Ectodermal cell (in vitro differentiated cells): ENCODE measurements around the gene MTR.

Experiments
- H3K27ac ChIP-seq: 2 replicates; pipeline ENCODE4 v1.7.0; 2013; ENCODE audit warnings: mild to moderate bottlenecking, low read depth, low read length; ENCODE audit not compliant: insufficient read depth, poor library complexity, severe bottlenecking
- H3K27me3 ChIP-seq: 2 replicates; pipeline ENCODE4 v1.7.0; 2013; ENCODE audit warnings: mild to moderate bottlenecking, low read length; ENCODE audit not compliant: insufficient read depth, control insufficient read depth, poor library complexity, severe bottlenecking
- H3K36me3 ChIP-seq: one replicate; pipeline ENCODE4 v1.7.0; 2013; ENCODE audit warnings: low read length; ENCODE audit not compliant: control insufficient read depth, insufficient read depth
- H3K4me1 ChIP-seq: one replicate; pipeline ENCODE4 v1.7.0; 2013; ENCODE audit warnings: low read length; ENCODE audit not compliant: control insufficient read depth, insufficient read depth
- H3K4me3 ChIP-seq: 2 replicates; pipeline ENCODE4 v1.7.0; 2013; ENCODE audit warnings: low read depth, low read length, control low read depth; ENCODE audit not compliant: insufficient read depth
- H3K9me3 ChIP-seq: 2 replicates; pipeline ENCODE4 v1.7.0; 2013; ENCODE audit warnings: mild to moderate bottlenecking, low read length, moderate library complexity; ENCODE audit not compliant: control insufficient read depth
- WGBS, 2 experiments: methylation state at CpG; one replicate each; pipeline ENCODE4 v1.1.7; 2013; ENCODE audit warnings: missing lambda C conversion rate in 2 of 2; 5-methylcytosine and 5-hydroxymethylcytosine counted together

Gene MTR

DNA sequence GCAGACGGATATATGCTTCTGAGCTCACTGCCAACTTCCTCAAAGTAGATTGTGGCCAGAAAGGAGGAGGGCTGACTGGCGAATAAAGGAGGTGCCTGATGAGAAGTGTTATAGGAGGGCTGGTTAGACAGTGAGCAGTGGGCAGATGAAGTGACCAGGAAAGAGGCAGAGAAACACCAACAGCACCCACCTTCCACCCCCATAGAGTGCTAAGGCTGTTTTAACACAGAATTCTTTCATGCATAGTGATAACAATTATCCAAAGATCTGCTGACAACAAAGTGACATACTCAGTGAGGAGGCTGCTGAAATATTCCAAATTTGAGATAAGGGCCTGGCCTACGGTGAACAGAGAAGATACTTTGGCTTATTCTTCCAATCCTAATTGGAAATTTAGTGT, 21.2 kb upstream of the MTR start:
- no peaks in the 10 kb centered on the region for H3K9me3 ChIP-seq
- no peak overlapping the region for H3K27ac ChIP-seq
- no peaks in the 10 kb centered on the region for H3K36me3 ChIP-seq
- WGBS, 2 experiments, result 92 to 93% methylated on average over 3 of the region's 3 CpGs
- no peaks in the 10 kb centered on the region for H3K4me1 ChIP-seq
- no peaks in the 10 kb centered on the region for H3K27me3 ChIP-seq
- H3K4me3 ChIP-seq, result no peak overlapping the region

DNA sequence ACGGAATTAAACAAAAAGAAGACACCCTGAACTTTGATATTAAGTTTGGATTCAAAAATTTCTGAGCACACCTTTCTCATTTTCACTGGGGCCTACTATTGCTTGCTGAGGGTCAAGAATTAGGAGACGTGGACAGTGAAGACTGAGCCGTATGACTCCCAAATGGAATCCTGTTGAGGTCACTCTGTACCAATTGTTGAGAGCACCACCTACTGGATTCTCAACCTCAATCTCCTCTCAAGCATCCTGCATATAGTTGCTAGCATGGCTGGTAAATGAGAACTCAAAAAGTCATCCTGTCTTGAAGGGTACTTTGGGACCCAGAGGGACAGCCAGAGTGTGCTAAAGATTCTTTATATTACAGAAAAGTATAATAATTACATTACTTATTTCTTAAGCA, 20.2 kb upstream of the MTR start:
- Histone ChIP-seq H3K4me3 (no peak overlapping the region), H3K36me3 (no peaks in the 10 kb centered on the region), H3K9me3 (no peaks in the 10 kb centered on the region), H3K27me3 (no peaks in the 10 kb centered on the region), H3K27ac (no peak overlapping the region), H3K4me1 (no peaks in the 10 kb centered on the region)
- 63 to 73% methylated on average over 3 of the region's 3 CpGs for WGBS, 2 experiments

DNA sequence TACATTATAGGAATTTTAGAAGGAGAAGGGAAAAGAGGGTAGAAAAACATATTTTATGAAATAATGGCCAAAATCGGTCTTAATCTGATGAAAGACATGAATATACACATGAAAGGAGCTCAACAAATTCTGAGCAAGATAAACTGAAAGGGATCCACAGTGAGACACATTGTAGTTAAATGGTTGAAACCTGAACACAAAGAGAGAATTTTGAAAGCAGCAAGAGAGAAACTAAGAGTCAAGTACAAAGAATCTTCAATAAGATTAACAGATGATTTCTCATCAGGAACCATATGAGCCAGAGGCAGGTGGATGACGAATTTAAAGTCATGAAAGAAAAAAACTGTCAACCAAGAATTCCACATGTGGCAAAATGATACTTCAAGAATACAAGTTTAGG, 15.8 kb upstream of the MTR start:
- Histone ChIP-seq H3K27ac (no peak overlapping the region), H3K9me3 (no peaks in the 10 kb centered on the region), H3K27me3 (no peaks in the 10 kb centered on the region), H3K36me3 (no peaks in the 10 kb centered on the region), H3K4me3 (no peak overlapping the region), H3K4me1 (no peaks in the 10 kb centered on the region)
- 94% methylated on average over 2 of the region's 2 CpGs for WGBS, 2 experiments

DNA sequence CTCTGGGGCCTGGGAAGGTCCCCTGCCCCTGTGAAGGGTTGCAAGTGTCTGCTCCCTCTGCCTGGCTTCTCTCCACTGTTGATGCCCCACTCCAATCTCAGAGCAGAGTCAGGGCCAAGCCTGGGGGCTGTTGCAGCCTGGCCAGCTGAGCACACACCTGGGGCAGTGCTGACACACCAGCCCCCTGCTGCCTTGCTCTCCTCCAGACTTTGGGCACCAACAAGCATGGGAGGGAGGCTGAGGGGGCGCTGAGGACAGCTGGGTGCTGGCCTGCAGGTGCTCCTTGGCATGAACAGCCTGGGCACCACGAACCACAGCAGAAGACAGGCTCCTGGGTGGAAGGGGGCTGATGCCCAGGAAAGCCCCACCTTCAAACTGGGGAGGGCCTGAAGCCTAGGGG, 9.6 kb upstream of the MTR start:
- H3K36me3 ChIP-seq, result no peaks in the 10 kb centered on the region
- H3K27ac ChIP-seq, result no peak overlapping the region
- H3K27me3 ChIP-seq, result no peaks in the 10 kb centered on the region
- 88 to 92% methylated on average over 2 of the region's 2 CpGs for WGBS, 2 experiments
- no peaks in the 10 kb centered on the region for H3K4me1 ChIP-seq
- H3K9me3 ChIP-seq, result no peaks in the 10 kb centered on the region
- H3K4me3 ChIP-seq, result no peak overlapping the region

DNA sequence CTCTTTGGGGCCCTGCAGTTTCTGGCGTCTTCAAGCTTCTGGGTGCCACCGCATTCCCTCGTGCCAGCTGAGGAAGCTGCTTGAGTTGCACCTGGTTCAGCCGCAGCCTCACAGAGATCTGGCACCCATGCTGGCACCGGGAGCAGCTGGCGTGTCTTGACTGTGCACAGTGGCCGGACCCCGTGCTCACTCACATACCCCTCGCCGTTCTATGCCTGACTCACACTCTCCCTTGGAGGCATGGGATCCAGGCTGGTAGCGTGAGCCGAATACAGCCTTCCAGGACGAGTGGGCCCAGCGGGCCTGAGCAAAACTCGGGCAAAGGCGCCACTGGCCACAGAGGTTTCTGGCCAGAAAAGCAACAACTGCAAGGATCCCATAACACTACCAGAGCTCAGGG, 8.6 kb upstream of the MTR start:
- 93 to 94% methylated on average over 16 of the region's 16 CpGs for WGBS, 2 experiments
- Histone ChIP-seq H3K9me3 (no peaks in the 10 kb centered on the region), H3K27ac (no peak overlapping the region), H3K4me3 (no peak overlapping the region), H3K36me3 (no peaks in the 10 kb centered on the region), H3K4me1 (no peaks in the 10 kb centered on the region), H3K27me3 (no peaks in the 10 kb centered on the region)

DNA sequence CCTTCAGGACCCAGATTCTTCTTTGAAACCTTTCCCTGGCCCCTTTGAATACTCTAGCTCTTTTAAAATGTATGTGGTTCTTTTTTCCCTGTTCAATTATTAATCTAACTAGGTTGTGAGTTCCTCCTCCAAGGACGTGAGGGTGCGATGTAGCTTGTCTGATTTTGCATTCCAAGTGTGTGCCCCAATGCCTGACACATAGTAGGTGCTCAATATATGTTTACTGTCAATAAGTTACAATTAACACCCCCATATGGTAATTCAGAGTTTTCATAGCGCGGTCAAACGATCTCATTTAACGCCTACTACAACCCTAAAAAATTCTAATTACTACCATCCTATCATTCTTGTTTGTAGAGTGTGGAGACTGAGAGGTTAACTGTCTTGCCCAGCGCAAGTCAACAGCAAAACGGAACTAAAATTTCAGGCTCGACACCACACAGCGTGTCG, 482 bp upstream of the MTR start:
- WGBS, 2 experiments, result 24 to 36% methylated on average over 7 to 9 of the region's 11 CpGs
- no peak overlapping the region for H3K27ac ChIP-seq

DNA sequence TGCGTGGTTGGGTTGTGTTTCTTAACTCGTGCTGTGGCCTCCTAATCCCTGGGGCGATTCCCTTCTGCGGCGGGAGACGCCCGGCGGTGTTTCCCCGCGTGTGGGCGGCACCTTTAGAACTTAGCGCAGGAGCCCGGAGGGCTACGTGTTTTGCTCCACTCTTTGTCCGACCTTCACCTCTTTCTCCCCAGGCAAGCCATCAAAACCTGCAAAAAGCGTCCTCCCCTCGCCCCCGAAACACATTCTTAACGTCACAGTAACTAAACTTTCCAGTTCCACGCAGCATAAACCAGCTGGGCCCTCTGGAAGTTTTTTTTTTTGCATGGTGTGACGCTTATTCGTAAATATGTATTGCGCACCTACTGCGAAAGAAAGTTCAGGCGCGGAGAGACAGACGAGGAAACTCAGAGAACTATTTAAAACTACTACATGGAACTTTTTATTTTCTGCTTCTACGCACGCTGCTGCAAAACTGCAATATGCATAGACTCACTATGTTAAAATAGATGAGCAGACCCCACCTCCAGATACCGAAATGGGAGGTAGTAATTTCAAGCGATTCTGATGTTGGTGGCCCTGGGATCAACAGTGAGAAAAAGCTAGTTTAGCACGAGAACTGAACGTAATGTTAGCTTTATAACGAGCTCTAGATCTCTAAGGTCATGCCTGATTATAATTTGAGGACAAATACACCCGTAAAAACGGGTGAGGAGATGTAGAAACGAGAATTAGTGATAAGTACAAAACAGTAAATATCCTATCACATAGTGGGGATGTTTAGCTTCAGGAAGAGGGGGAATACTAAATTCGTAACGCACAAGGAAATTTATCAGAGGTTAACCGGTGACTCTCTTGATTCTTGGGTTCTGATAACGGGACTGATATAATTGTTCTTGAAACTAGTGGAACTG, 920 bp downstream of the MTR start:
- no peaks in the 10 kb centered on the region for H3K9me3 ChIP-seq
- no peaks in the 10 kb centered on the region for H3K4me1 ChIP-seq
- no peak overlapping the region for H3K27ac ChIP-seq
- H3K4me3 ChIP-seq, result peak overlapping the region; percentile 89
- H3K27me3 ChIP-seq, result peaks cover 14% of the 10 kb centered on the region
- 7 to 11% methylated on average over 39 to 41 of the region's 41 CpGs for WGBS, 2 experiments
- H3K36me3 ChIP-seq, result no peaks in the 10 kb centered on the region

More for the DNA sequence above, 482 bp upstream of the MTR start:
- H3K27me3 ChIP-seq, result peaks cover 14% of the 10 kb centered on the region
- no peaks in the 10 kb centered on the region for H3K4me1 ChIP-seq
- H3K36me3 ChIP-seq, result no peaks in the 10 kb centered on the region
- peak overlapping the region; percentile 89 for H3K4me3 ChIP-seq
- H3K9me3 ChIP-seq, result no peaks in the 10 kb centered on the region

DNA sequence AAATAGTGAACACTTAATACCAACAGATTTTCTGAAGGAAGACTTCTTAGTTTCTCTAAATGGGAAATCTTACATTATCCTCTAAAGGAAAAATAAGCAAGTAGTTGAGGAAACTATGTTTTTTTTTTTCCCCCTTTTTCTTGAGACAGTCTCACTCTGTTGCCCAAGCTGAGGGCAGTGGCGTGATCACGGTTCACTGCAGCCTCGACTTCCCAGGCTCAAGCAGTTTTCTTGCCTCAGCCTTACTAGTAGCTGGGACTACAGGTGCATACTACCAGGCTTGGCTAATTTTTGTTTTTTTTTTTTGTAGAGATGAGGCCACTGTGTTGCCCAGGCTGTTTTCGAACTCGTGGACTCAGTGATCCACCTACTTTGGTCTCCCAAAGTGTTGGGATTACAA, 3.9 kb downstream of the MTR start:
- 88 to 93% methylated on average over 5 of the region's 5 CpGs for WGBS, 2 experiments
- H3K27me3 ChIP-seq, result peaks cover 8% of the 10 kb centered on the region
- H3K4me3 ChIP-seq, result no peak overlapping the region
- no peak overlapping the region for H3K27ac ChIP-seq
- H3K36me3 ChIP-seq, result no peaks in the 10 kb centered on the region
- H3K4me1 ChIP-seq, result no peaks in the 10 kb centered on the region
- no peaks in the 10 kb centered on the region for H3K9me3 ChIP-seq

DNA sequence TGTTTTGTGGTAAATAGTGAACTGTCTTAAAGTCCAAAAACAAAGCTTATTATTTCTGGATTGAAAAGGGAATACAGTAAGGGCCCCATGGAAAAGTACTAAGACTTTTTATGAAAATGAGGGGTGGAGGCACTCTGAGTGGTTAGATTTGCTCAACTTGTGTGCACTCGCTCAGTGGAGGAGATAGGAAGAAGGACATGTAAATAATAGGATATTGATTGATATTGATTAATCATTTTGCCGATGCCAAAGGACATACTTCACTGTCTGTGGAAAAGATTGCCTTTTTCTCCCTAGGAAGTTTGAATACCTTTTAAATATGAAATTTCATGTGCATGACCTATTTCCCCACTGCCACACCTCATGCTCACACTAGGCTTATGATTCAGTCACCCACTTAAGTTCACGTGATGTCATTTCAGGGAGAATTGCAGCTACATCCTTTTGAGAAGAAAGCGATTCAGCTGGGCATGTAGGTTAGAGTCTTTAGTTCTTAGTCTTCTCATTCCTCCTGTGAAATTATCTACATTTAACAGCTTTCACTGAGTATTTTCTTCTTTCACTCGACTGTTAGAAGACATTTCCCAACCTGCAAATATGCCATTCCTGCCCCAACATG, 5.0 kb downstream of the MTR start:
- Histone ChIP-seq H3K4me1 (no peaks in the 10 kb centered on the region), H3K4me3 (no peak overlapping the region), H3K27ac (no peak overlapping the region), H3K9me3 (no peaks in the 10 kb centered on the region), H3K36me3 (no peaks in the 10 kb centered on the region), H3K27me3 (peaks cover 8% of the 10 kb centered on the region)
- 84 to 86% methylated on average over 5 of the region's 5 CpGs for WGBS, 2 experiments

DNA sequence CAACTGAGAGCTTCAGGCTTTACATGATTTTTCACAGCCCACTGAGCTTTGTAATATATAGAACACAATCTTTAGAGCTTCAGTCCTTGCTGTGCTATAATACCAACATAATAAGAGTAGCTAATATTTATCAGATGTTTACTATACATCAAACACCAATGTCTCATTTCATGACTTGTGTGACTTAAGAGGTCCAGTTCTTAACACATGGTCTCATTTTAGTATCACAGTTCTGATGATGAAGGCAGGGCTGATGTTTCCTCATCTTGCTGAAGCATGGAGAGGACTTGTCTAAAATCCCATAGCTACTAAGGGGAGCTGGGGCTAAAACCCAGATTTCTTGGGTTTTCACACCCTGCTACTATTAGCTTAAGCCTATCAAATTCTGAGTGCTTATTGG, 5.5 kb downstream of the MTR start:
- no peaks in the 10 kb centered on the region for H3K9me3 ChIP-seq
- H3K27ac ChIP-seq, result no peak overlapping the region
- peaks cover 7% of the 10 kb centered on the region for H3K27me3 ChIP-seq
- H3K4me1 ChIP-seq, result no peaks in the 10 kb centered on the region
- no peak overlapping the region for H3K4me3 ChIP-seq
- no peaks in the 10 kb centered on the region for H3K36me3 ChIP-seq
